ENCODE measurements around the gene STEAP3. TPM values are rescaled to one million over a fixed set of nuclear protein-coding genes. Genes with fewer than 3 reads are reported as not detected.

STEAP3 gene
- total RNA-seq, 2 donors from 2014 or later, result 4.4 to 7.9 TPM

- Mint-ChIP-seq H3K9me3 (no peaks in the 10 kb centered on the region), H3K4me3 (no peak overlapping the region), H3K36me3 (ENCODE audit: low read depth) (no peaks in the 10 kb centered on the region), H3K27me3 (ENCODE audit: insufficient read depth) (no peaks in the 10 kb centered on the region), H3K4me1 (peaks cover 13% of the 10 kb centered on the region), H3K27ac (no peak overlapping the region)
- Histone ChIP-seq H3K36me3 (ENCODE audit: control insufficient read depth, insufficient read depth, low read length) (no peaks in the 10 kb centered on the region), H3K9me3 (ENCODE audit: control insufficient read depth, low read length) (no peaks in the 10 kb centered on the region), H3K27me3 (ENCODE audit: control insufficient read depth, insufficient read depth, low read length, poor library complexity, severe bottlenecking) (no peaks in the 10 kb centered on the region), H3K9ac (ENCODE audit: extremely low read depth, low read length, poor library complexity, severe bottlenecking) (no peak overlapping the region), H3K4me3 (ENCODE audit: low read length) (no peak overlapping the region), H3K4me1 (ENCODE audit: control insufficient read depth, insufficient read depth, low read length) (no peaks in the 10 kb centered on the region), H3K27ac (ENCODE audit: low read depth, low read length) (no peak overlapping the region)
- no peak for DNase-seq
- no peak for TF ChIP-seq CTCF (conservative IDR thresholded peaks at IDR 0.05)
- WGBS, 2 experiments (ENCODE audit: insufficient coverage in 1 of 2, insufficient read length in 1 of 2), result 85 to 87% methylated on average over 4 to 5 of the region's 6 CpGs
These were observed 77.8 kb downstream of the STEAP3 start for GRCh38 chr2:119301413-119301812.

- H3K9me3 ChIP-seq (ENCODE audit: control insufficient read depth, low read length), result no peaks in the 10 kb centered on the region
- no peak overlapping the region for H3K9ac ChIP-seq (ENCODE audit: extremely low read depth, low read length, poor library complexity, severe bottlenecking)
- H3K27ac Mint-ChIP-seq, result no peak overlapping the region
- H3K4me3 Mint-ChIP-seq, result no peak overlapping the region
- no peak overlapping the region for H3K4me3 ChIP-seq (ENCODE audit: low read length)
- no peak for DNase-seq
- H3K36me3 Mint-ChIP-seq (ENCODE audit: low read depth), result no peaks in the 10 kb centered on the region
- 85% methylated on average over 2 of the region's 2 CpGs; no CpG with 5 or more reads in 1 of the 2 experiments for WGBS, 2 experiments (ENCODE audit: insufficient coverage in 1 of 2, insufficient read length in 1 of 2)
- peaks cover 19% of the 10 kb centered on the region for H3K4me1 Mint-ChIP-seq
- H3K36me3 ChIP-seq (ENCODE audit: control insufficient read depth, insufficient read depth, low read length), result no peaks in the 10 kb centered on the region
- no peaks in the 10 kb centered on the region for H3K4me1 ChIP-seq (ENCODE audit: control insufficient read depth, insufficient read depth, low read length)
- H3K27me3 ChIP-seq (ENCODE audit: control insufficient read depth, insufficient read depth, low read length, poor library complexity, severe bottlenecking), result no peaks in the 10 kb centered on the region
- H3K27ac ChIP-seq (ENCODE audit: low read depth, low read length), result no peak overlapping the region
- H3K9me3 Mint-ChIP-seq, result no peaks in the 10 kb centered on the region
- H3K27me3 Mint-ChIP-seq (ENCODE audit: insufficient read depth), result no peaks in the 10 kb centered on the region
- TF ChIP-seq CTCF (conservative IDR thresholded peaks at IDR 0.05), result no peak
These were observed 81.2 kb downstream of the STEAP3 start for GRCh38 chr2:119304847-119305246.

GRCh38 chr2:119305497-119306195 lies 82.0 kb downstream of the STEAP3 start:
- Mint-ChIP-seq H3K9me3 (no peaks in the 10 kb centered on the region), H3K36me3 (ENCODE audit: low read depth) (no peaks in the 10 kb centered on the region), H3K27me3 (ENCODE audit: insufficient read depth) (no peaks in the 10 kb centered on the region), H3K4me3 (no peak overlapping the region), H3K27ac (no peak overlapping the region), H3K4me1 (peaks cover 19% of the 10 kb centered on the region)
- no peaks in the 10 kb centered on the region for H3K27me3 ChIP-seq (ENCODE audit: control insufficient read depth, insufficient read depth, low read length, poor library complexity, severe bottlenecking)
- no peaks in the 10 kb centered on the region for H3K9me3 ChIP-seq (ENCODE audit: control insufficient read depth, low read length)
- WGBS, 2 experiments (ENCODE audit: insufficient coverage in 1 of 2, insufficient read length in 1 of 2), result 85 to 95% methylated on average over 8 to 12 of the region's 12 CpGs
- H3K36me3 ChIP-seq (ENCODE audit: control insufficient read depth, insufficient read depth, low read length), result no peaks in the 10 kb centered on the region
- DNase-seq, result no peak
- no peak overlapping the region for H3K4me3 ChIP-seq (ENCODE audit: low read length)
- H3K4me1 ChIP-seq (ENCODE audit: control insufficient read depth, insufficient read depth, low read length), result no peaks in the 10 kb centered on the region
- no peak overlapping the region for H3K9ac ChIP-seq (ENCODE audit: extremely low read depth, low read length, poor library complexity, severe bottlenecking)
- no peak for TF ChIP-seq CTCF (conservative IDR thresholded peaks at IDR 0.05)
- no peak overlapping the region for H3K27ac ChIP-seq (ENCODE audit: low read depth, low read length)
